WTC11 (cell line): ENCODE data around the gene GPC2. TPM values are rescaled to one million over a fixed set of nuclear protein-coding genes. Genes with fewer than 3 reads are reported as not detected.

Source experiments
- ATAC-seq: fragments of 200-7000 bp; cut with Tn5 transposase; 2 replicates; pipeline ENCODE4 v1.10.0; 2021; ENCODE audit warnings: mild to moderate bottlenecking, moderate library complexity
- CTCF ChIA-PET: fragments of 300-600 bp; sonication (Branson Sonifier 250); formaldehyde crosslinking; loops from one replicate; lab custom pipeline; 2021; ENCODE audit warnings: antibody characterized with exemption; lab: Charles Lee
- POLR2A ChIA-PET: fragments of 350-600 bp; sonication (Branson Sonifier 250); formaldehyde crosslinking; loops from one replicate; lab custom pipeline; 2021; ENCODE audit warnings: antibody characterized with exemption; lab: Charles Lee
- DNase-seq: peaks from one replicate; pipeline ENCODE4 v3.0.0; 2021; ENCODE audit warnings: low spot score
- H3K27ac Mint-ChIP-seq: 2 replicates; pipeline ENCODE4 v1.8.0; 2021; ENCODE audit warnings: mixed read lengths
- H3K27me3 Mint-ChIP-seq: 2 replicates; pipeline ENCODE4 v1.8.0; 2021; ENCODE audit warnings: low read depth, mild to moderate bottlenecking, moderate library complexity, mixed read lengths
- H3K36me3 Mint-ChIP-seq: 2 replicates; pipeline ENCODE4 v1.8.0; 2021; ENCODE audit warnings: mixed read lengths
- H3K4me1 Mint-ChIP-seq: 2 replicates; pipeline ENCODE4 v1.8.0; 2022; ENCODE audit warnings: mixed read lengths
- H3K4me3 Mint-ChIP-seq: 2 replicates; pipeline ENCODE4 v1.8.0; 2021; ENCODE audit warnings: mild to moderate bottlenecking, moderate library complexity, mixed read lengths
- H3K9me3 Mint-ChIP-seq: 2 replicates; pipeline ENCODE4 v1.8.0; 2021; ENCODE audit warnings: mixed read lengths
- ATF2 ChIP-seq: sonication (generic); formaldehyde crosslinking; IDR thresholded peaks from 2 replicates; pipeline ENCODE4 v1.8.1; 2022; ENCODE audit warnings: low read depth, missing genetic modification reagents, borderline replicate concordance
- FOXP1 ChIP-seq: sonication (generic); formaldehyde crosslinking; IDR thresholded peaks from 2 replicates; pipeline ENCODE4 v1.8.0; 2022; ENCODE audit warnings: missing genetic modification reagents, mild to moderate bottlenecking, moderate library complexity, borderline replicate concordance
- MYBL2 ChIP-seq: sonication (generic); formaldehyde crosslinking; IDR thresholded peaks from 2 replicates; pipeline ENCODE4 v1.8.1; 2023; ENCODE audit warnings: mild to moderate bottlenecking, moderate library complexity, missing genetic modification reagents
- NR2C2 ChIP-seq: sonication (generic); formaldehyde crosslinking; IDR thresholded peaks from 2 replicates; pipeline ENCODE4 v1.8.0; 2022; ENCODE audit warnings: mild to moderate bottlenecking, missing genetic modification reagents
- PRDM15 ChIP-seq: sonication (generic); formaldehyde crosslinking; IDR thresholded peaks from 2 replicates; pipeline ENCODE4 v1.8.0; 2022; ENCODE audit warnings: missing genetic modification reagents
- PRRX2 ChIP-seq: fragments of 250-450 bp; sonication (Bioruptor Pico); IDR thresholded peaks from 2 replicates; pipeline ENCODE4 v1.8.0; 2021; ENCODE audit warnings: mild to moderate bottlenecking
- RELA ChIP-seq: sonication (generic); formaldehyde crosslinking; IDR thresholded peaks from 2 replicates; pipeline ENCODE4 v1.8.1; 2022; ENCODE audit warnings: missing genetic modification reagents, mild to moderate bottlenecking, borderline replicate concordance
- TEAD1 ChIP-seq: sonication (generic); formaldehyde crosslinking; IDR thresholded peaks from 2 replicates; pipeline ENCODE4 v1.8.0; 2022; ENCODE audit warnings: mild to moderate bottlenecking, missing genetic modification reagents
- total RNA-seq: library from RNA; stranded (reverse); gene quantifications from 3 replicates; pipeline ENCODE4 v1.2.3, GENCODE V29; 2021
- TF ChIP-seq, protein P1 (sequence below): sonication (generic); formaldehyde crosslinking; IDR thresholded peaks from 2 replicates; pipeline ENCODE4 v1.8.1; 2023; ENCODE audit warnings: mild to moderate bottlenecking, missing genetic modification reagents
- TF ChIP-seq, protein P2 (sequence below): sonication (generic); formaldehyde crosslinking; IDR thresholded peaks from 2 replicates; pipeline ENCODE4 v1.8.0; 2022; ENCODE audit warnings: mild to moderate bottlenecking, missing genetic modification reagents
- TF ChIP-seq, protein P3 (sequence below): sonication (generic); formaldehyde crosslinking; conservative IDR thresholded peaks from 2 replicates; pipeline ENCODE4 v1.8.1; 2022; ENCODE audit warnings: mild to moderate bottlenecking, missing genetic modification reagents

Gene GPC2
- total RNA-seq, 1 experiment from 2014 or later = 52.1 TPM

- H3K27ac Mint-ChIP-seq = 0 out of 2 replicates have a peak overlapping the region, but pooled peaks have one; percentile 38
- TF ChIP-seq, protein P1, sequence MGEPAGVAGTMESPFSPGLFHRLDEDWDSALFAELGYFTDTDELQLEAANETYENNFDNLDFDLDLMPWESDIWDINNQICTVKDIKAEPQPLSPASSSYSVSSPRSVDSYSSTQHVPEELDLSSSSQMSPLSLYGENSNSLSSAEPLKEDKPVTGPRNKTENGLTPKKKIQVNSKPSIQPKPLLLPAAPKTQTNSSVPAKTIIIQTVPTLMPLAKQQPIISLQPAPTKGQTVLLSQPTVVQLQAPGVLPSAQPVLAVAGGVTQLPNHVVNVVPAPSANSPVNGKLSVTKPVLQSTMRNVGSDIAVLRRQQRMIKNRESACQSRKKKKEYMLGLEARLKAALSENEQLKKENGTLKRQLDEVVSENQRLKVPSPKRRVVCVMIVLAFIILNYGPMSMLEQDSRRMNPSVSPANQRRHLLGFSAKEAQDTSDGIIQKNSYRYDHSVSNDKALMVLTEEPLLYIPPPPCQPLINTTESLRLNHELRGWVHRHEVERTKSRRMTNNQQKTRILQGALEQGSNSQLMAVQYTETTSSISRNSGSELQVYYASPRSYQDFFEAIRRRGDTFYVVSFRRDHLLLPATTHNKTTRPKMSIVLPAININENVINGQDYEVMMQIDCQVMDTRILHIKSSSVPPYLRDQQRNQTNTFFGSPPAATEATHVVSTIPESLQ (CRISPR knock-in tag) = no peak
- TF ChIP-seq RELA (CRISPR knock-in tag) (no peak), PRRX2 (no peak), TEAD1 (CRISPR knock-in tag) (no peak), ATF2 (CRISPR knock-in tag) (no peak), NR2C2 (no peak), FOXP1 (CRISPR knock-in tag) (no peak)
- TF ChIP-seq, protein P2, sequence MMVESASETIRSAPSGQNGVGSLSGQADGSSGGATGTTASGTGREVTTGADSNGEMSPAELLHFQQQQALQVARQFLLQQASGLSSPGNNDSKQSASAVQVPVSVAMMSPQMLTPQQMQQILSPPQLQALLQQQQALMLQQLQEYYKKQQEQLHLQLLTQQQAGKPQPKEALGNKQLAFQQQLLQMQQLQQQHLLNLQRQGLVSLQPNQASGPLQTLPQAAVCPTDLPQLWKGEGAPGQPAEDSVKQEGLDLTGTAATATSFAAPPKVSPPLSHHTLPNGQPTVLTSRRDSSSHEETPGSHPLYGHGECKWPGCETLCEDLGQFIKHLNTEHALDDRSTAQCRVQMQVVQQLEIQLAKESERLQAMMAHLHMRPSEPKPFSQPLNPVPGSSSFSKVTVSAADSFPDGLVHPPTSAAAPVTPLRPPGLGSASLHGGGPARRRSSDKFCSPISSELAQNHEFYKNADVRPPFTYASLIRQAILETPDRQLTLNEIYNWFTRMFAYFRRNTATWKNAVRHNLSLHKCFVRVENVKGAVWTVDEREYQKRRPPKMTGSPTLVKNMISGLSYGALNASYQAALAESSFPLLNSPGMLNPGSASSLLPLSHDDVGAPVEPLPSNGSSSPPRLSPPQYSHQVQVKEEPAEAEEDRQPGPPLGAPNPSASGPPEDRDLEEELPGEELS = no peak
- TF ChIP-seq, protein P3, sequence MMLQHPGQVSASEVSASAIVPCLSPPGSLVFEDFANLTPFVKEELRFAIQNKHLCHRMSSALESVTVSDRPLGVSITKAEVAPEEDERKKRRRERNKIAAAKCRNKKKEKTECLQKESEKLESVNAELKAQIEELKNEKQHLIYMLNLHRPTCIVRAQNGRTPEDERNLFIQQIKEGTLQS (CRISPR knock-in tag) = no peak
- H3K4me3 Mint-ChIP-seq = no peak overlapping the region; the same call in 1 of the 2 replicates
- ChIA-PET POLR2A (interaction anchor here (0.6 kb wide), 1 partner anchor 20 kb away, joined by 3 read pairs; no protein-coding TSS in a partner anchor), CTCF (interaction anchor here (3.0 kb wide), 1 partner anchor 41 kb away, joined by 14 read pairs; no protein-coding TSS in a partner anchor)
- DNase-seq = no peak
- ATAC-seq = no peak
- peaks cover 39% of the 10 kb centered on the region for H3K4me1 Mint-ChIP-seq
- H3K36me3 Mint-ChIP-seq = peaks cover 22% of the 10 kb centered on the region
- no peaks in the 10 kb centered on the region for H3K9me3 Mint-ChIP-seq
- peaks cover 22% of the 10 kb centered on the region for H3K27me3 Mint-ChIP-seq
Measured at GRCh38 chr7:100173806-100174495, 3.2 kb downstream of the GPC2 start.

DNA sequence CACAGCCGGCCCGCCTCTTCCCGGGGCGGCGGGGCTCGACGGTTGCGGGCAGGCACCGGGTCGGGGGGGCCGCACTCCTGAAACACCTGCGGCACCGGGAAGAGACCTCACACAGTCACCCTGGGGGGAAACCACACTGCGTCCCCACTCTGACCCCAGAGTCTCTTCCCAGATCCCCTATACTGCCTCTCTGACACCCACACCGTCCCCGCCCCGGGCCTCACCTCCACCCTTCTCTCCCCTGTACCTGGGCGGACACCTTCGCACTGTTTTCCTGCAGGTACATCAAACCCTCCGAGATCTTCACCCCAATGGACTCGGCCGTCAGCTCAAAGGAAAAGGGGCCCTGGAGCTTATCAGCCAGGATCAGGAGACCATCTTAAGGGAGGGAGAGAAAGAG lies 5.3 kb downstream of the GPC2 start:
- Mint-ChIP-seq H3K4me3 (peak overlapping the region; percentile 77), H3K4me1 (peaks cover 60% of the 10 kb centered on the region), H3K27me3 (peaks cover 21% of the 10 kb centered on the region)

More for the DNA sequence above, 5.3 kb downstream of the GPC2 start:
- Mint-ChIP-seq H3K27ac (no peak overlapping the region), H3K9me3 (no peaks in the 10 kb centered on the region), H3K36me3 (peaks cover 22% of the 10 kb centered on the region)
- CTCF ChIA-PET = interaction anchor here (0.9 to 3.0 kb wide), 7 partner anchors 10 to 174 kb away, joined by 3 to 14 read pairs (median 4); partner anchors contain the start of genes LAMTOR4 and TRAPPC14
- POLR2A ChIA-PET = interaction anchor here (1.0 to 1.8 kb wide), 2 partner anchors 70 to 84 kb away, joined by 3 to 4 read pairs; partner anchors contain the start of gene AP4M1
- DNase-seq (peak; percentile 40), ATAC-seq (peak; percentile 6)
- peak; percentile 37; the same call in 1 of the 2 replicates for TF ChIP-seq PRDM15 (CRISPR knock-in tag)
- TF ChIP-seq MYBL2 (CRISPR knock-in tag) = 0 out of 2 replicates have a peak, but pooled peaks have one; percentile 56
- no peak for TF ChIP-seq PRRX2
